Stimulated activated CD8-positive, alpha-beta memory T cell treated with anti-CD3 and anti-CD28 coated beads, Interleukin-15, amount 100 ng/mL, for 4 hours (primary cell): ENCODE data around the gene TMEM86B.
A peak's percentile ranks its signal among the peaks of the same experiment; 100 is the strongest.
"Not testable (repeated sequence)": the region's sequence is repeated elsewhere in the genome, so short reads cannot be mapped to it uniquely, and the experiment has no call there.

Source experiments
- DNase-seq, 2 donors: peaks; one replicate each; pipeline ENCODE4 v3.0.0-alpha.2; 2020; ENCODE audit warnings: low read depth in 2 of 2

The TMEM86B gene

DNA sequence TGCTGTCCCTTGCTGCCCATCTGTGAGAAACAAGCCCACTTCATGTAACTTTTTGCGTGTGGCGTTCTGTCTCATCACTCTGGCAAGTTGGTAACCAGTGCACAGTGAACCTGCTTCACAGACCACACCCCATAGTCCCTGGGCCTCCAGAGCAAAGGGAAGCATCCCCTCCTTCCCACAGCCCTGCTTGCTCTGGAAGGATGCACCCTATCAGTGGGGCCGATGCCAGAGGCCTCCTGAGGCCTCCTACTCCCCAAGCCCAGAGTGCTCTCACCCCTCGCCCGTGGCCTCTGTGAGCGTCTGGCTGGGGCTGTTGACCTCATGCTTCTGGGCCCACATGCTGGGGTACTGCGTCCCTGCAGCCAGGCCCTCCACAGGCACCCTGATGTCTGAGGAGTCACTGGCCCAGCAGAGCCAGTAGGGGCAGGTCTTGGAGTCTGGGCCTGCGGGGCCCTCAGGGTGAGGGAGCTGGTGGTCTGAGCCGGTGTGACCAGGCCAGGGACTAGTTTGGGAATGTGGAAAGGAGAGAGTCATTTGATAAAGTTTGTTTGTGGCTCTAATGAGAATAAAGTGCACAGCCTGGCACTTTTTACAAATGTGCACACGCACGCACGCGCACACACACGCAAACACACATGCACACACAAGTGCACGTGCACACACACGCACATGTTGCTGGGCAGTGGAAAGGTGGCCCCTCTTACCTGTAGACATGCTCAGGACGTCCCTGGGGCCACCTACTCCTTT, 5.1 kb downstream of the TMEM86B start:
- DNase-seq = no peak

GRCh38 chr19:55220525-55220924, 8.0 kb downstream of the TMEM86B start:
- DNase-seq = no peak

DNA sequence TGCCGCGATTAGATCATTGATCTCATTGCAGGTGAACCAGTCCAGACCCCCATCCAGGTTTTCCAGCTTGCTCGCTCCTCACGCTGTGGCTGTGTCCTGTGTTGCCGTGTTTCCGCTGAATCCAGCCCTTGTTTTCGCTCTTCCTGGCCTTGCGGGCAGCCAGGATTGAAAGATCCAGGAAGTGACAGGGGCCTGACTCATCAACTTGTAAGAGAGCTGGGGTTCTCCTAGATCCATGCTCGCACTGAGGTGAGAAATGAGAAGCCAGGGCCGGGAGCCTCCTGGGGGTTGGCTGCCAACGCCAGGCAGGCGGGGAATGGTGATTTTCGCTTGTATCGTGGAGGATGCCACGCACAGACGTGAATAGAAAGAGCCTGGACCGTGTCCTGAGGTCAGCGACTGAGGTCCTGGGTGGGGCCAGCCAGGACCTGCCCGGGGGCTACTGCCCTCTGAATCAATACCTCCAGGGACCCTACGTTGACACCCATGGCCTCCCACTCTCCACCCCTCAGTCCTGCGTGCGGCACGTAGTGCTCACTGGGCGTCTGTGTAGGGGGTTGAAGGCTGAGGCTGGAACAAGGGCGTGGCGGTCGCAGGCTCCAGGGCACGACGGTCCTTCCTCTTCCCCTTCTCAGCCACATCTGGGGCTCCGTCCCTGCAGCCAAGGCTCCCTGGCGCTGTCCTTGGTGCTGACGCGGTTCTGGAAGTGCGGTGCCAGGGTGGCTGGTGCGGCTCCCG, 11.9 kb downstream of the TMEM86B start:
- DNase-seq = no peak

GRCh38 chr19:55213547-55213946, 15.0 kb downstream of the TMEM86B start:
- no peak for DNase-seq

GRCh38 chr19:55212447-55212846, 16.1 kb downstream of the TMEM86B start:
- DNase-seq = no peak

- DNase-seq = no peak
These were observed 18.7 kb downstream of the TMEM86B start for GRCh38 chr19:55209693-55210472.

DNA sequence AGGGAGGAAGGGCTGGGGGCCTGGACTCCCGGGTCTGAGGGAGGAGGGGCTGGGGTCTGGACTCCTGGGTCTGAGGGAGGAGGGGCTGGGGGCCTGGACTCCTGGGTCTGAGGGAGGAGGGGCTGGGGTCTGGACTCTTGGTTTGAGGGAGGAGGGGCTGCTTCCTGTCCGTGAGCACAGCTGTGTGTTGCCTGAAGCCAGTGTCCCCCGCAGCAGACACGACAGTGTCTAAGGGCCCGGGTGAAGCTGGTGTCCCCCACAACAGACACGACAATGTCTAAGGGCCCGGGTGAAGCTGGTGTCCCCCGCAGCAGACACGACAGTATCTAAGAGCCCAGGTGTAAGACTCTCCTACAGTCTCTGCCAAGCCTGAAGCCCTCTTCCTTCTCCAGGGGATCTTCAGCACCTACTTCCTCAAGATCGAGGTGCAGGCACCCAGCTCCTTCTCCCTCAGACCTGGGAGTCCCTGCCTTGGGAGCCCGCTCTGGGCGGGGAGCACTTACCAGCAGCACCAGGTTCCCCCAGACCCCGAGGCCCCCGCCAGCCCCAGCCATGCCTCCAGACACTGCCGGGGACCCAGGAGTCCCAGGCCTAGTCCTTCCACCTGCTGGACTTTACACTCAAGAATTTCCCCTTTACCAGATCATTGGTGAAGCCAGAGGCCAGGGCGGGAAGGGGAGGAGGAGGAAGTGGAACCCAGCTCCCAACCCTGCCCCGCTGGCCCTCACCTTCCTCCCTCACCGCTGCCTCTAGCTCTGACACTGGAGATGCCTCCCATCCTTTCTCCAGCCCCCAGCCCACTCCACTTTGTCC, 19.5 kb downstream of the TMEM86B start, which contains the start of gene PTPRH:
Gene PTPRH (minus strand): TSS at position 622 of the 813 bp plus-strand sequence. CDS start 68 bp downstream, at position 554.
- no peak for DNase-seq

- DNase-seq = no peak
These were observed 21.7 kb downstream of the TMEM86B start for GRCh38 chr19:55206664-55207500.

- not testable (repeated sequence) for DNase-seq
These were observed 26.4 kb downstream of the TMEM86B start for GRCh38 chr19:55202199-55202598.

- DNase-seq = no peak
These were observed 28.9 kb downstream of the TMEM86B start for GRCh38 chr19:55199620-55200204.

GRCh38 chr19:55198651-55199050, 29.9 kb downstream of the TMEM86B start:
- no peak for DNase-seq

GRCh38 chr19:55197528-55197927, 31.0 kb downstream of the TMEM86B start:
- DNase-seq = no peak

DNA sequence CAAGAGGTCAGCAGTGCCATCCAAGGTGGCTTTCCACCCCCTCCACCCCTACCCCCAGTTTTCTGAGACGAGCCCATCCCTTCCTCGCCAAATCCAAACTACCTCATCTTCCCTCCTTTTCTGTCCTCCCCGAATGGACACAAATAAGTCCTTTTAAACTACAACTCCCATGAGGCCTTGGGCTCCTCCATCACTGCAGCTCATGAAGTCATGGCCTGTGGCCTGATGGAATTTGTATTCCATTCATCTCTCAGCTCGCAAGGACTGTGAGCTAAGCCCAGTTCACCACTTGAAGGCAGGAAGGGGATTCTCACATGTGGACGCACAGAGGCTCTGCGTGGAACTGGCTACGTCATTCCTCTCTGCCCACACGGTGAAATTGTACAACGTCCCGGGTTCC, 31.8 kb downstream of the TMEM86B start:
- no peak for DNase-seq

DNA sequence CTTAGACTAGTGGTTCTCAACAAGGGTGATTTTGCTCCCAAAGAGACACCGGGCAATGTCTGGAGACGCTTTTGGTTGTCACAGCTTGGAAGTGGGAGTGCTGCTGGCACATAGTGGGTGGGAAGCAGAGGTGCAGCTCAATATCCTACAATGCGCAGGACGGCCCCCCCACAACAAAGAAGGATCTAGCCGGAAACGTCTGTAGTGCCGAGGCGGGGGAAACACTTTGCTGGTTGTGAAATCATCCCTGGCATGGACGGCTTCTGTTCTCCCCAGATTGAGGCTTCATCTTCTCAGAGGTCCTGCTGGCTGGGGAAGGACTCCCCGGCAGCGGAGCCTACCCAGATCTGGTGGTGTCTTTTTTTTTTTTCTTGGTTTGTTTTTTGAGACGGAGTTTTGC, 35.1 kb downstream of the TMEM86B start:
- no peak for DNase-seq

DNA sequence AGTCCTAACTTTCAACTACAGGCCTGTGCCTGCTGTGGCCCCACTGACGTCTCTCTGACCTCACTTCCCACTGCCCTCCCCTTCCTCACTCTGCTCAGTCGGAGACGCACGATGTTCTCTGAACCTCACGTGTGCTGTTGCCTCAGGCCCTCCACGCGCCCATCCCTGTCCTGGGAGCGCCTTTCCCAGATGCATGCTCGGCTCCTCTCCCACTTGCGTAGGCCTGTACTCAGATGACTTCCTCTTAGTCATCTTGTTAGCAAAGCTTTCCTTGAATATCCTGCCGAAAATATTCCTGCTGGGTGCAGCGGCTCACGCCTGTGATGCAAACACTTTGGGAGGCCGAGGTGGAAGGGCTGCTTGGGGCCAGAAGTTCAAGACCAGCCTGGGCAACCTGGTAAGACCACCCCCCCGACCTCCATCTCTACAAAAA, 39.1 kb downstream of the TMEM86B start:
- no peak for DNase-seq

GRCh38 chr19:55188625-55189024, 39.9 kb downstream of the TMEM86B start:
- DNase-seq = no peak

GRCh38 chr19:55186080-55186479, 42.5 kb downstream of the TMEM86B start:
- DNase-seq = no peak

- no peak for DNase-seq
These were observed 46.8 kb downstream of the TMEM86B start for GRCh38 chr19:55181740-55182139.

DNA sequence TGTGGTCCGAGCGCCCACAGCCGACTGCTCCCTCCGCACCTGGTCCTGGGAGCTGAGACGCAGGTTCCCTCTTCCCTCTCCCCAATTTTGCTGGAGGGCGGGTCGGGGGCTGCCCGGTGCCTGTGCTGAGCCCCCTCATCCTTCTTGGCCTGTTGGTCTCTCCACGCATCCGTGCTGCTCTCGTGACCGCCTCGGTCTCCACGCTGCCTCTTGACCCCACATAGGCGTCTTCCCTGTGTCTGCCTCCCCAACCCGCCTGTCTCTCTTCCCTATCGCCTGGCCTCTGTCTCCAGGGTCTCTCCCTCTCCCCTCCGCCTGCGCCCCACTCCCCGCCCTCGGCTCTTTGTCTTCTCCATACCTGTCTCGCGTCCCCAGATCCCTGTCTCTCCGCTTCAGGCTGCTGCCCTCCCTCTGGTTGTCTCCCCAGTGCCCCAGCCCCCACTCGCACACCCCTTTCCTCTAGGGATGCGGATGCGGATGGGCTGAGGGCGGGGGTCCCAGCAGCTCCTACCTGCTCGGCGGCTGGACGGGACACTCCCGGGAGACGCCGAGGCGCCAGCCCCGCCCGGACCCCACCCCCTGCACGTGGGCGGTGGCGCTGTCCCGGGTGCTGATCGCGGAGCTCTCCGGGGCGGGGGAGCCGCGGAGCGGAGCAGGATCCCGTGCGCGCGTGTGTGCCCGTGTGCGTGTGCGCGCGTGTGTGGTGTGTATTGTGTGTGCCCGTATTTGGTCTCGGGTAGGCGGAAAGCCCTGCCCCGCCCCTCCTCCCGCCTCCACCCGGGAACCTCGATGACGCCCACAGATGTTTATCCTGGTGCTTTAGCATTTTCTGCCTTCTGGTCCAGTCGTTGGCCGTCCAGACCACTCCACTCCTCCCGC, 48.7 kb downstream of the TMEM86B start, which contains the start of gene SYT5:
Gene SYT5 (minus strand): TSS at position 684 of the 879 bp plus-strand sequence. CDS start 1,248 bp downstream, outside the sequence.
- peak in 1 of 2 donors; percentile 29 for DNase-seq
